ENCODE measurements around the gene LENEP.

The LENEP gene

DNA sequence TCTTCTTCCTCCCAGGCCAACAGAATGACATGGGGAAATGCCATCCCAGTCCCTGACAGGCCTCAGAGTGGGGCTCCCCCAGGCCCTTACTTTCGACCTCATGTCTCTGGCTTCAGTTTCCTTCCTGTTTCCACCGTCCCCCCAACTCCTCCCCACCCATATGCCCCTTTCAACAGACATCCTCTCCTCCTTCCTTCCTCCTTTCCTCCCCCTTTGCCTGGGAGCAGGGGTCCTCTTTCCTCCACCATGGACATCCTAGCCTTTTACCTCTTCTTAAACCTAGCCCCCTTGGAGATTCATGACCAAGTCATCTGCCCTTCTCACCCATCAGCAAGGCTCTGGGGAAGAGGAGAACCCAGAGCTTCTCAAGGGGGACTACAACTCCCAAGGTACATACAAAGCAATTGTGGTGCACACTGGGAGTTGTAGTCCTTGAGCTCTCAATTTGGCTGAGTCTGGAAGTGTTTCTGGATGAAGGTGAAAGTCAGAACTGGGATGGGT is 13.3 kb downstream of the LENEP start:
- no peak for DNase-seq (ENCODE audit: low read depth)
- no peak overlapping the region for H3K4me3 ChIP-seq (ENCODE audit: control insufficient read depth, low read depth, low read length)
- TF ChIP-seq, protein P1, sequence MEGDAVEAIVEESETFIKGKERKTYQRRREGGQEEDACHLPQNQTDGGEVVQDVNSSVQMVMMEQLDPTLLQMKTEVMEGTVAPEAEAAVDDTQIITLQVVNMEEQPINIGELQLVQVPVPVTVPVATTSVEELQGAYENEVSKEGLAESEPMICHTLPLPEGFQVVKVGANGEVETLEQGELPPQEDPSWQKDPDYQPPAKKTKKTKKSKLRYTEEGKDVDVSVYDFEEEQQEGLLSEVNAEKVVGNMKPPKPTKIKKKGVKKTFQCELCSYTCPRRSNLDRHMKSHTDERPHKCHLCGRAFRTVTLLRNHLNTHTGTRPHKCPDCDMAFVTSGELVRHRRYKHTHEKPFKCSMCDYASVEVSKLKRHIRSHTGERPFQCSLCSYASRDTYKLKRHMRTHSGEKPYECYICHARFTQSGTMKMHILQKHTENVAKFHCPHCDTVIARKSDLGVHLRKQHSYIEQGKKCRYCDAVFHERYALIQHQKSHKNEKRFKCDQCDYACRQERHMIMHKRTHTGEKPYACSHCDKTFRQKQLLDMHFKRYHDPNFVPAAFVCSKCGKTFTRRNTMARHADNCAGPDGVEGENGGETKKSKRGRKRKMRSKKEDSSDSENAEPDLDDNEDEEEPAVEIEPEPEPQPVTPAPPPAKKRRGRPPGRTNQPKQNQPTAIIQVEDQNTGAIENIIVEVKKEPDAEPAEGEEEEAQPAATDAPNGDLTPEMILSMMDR (IDR thresholded peaks at IDR 0.05; ENCODE audit: control insufficient read depth, insufficient read depth, low read depth, low read length, missing control alignments), result no peak

DNA sequence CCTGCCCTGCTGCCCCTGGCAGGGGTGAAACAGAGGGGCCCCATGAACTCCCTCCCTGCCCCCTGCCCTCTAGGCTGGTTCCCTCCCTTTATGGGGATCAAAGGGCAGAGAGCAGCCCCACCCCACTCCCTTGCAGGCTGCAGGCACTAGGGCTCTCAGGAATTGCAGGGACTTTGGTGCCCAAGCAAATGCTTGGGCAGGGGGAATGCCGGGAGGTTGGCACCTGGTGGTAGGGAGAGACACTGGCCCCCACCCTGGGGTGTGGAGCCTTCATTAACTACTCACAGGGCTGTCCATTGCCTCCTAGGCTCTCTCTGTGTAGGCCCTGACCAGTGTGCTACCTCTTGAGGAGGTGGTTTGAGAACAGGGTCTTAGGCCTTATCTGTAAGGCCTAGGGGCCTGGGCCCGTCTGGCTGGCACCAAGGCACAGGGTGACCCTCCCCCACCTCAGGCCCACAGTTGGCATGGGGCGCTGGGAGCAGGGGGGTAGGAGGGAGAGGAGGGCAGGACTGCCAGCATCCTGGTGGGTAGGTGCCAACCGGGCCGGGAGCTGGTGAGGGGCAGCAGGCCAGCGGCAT is 14.0 kb downstream of the LENEP start:
- no peak overlapping the region for H3K4me3 ChIP-seq (ENCODE audit: control insufficient read depth, low read depth, low read length)
- DNase-seq (ENCODE audit: low read depth), result no peak

DNA sequence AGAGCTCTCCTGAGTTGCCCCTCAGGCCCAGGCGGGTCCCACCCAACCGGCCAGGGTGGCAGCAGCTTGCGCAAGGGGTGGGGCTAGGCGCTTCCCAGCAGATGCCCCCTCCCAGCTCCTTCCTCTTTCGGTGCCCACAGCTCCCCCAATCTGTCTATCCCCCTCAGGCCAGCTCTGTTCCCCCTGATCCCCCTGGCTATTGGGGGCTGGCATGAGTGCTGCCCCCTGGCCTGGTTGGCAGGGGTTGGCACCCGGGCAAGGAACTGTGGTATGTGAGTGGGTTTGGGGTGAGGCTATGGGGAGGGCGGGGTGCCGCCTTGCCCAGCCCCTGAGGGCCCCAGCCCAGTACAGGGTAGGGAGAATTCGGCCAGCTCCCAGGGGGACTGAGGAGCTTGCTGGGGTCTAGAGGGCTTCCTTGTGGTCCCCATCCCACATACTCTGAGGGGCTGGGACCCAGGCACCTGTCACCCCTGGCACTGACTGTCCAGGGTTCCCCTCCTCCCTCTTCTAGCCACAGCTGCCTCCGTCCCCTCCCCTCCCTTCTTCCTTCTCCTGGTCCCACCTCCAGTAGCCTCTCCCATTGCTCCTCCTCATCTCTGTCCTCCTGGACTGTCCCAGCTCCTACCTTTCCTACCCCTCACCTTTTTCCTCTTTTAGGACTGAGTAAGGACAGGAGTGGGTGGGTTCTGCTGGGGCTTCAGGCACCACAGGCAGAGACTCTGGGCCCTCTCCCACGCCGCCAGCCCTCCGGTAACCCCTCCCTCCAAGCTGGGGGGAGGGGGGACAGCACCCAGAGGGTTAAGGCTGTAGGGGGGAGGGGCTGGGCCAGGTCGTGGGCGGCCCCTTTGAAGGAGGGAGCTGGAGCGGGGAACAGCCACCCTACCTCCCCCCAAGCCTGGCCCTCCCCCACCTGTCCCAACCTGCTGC is 14.9 kb downstream of the LENEP start:
- TF ChIP-seq, protein P1 (IDR thresholded peaks at IDR 0.05; ENCODE audit: control insufficient read depth, insufficient read depth, low read depth, low read length, missing control alignments), result no peak
- H3K4me3 ChIP-seq (ENCODE audit: control insufficient read depth, low read depth, low read length), result no peak overlapping the region
- no peak for DNase-seq (ENCODE audit: low read depth)

More for the DNA sequence above, 14.0 kb downstream of the LENEP start:
- TF ChIP-seq, protein P1 (IDR thresholded peaks at IDR 0.05; ENCODE audit: control insufficient read depth, insufficient read depth, low read depth, low read length, missing control alignments), result no peak

DNA sequence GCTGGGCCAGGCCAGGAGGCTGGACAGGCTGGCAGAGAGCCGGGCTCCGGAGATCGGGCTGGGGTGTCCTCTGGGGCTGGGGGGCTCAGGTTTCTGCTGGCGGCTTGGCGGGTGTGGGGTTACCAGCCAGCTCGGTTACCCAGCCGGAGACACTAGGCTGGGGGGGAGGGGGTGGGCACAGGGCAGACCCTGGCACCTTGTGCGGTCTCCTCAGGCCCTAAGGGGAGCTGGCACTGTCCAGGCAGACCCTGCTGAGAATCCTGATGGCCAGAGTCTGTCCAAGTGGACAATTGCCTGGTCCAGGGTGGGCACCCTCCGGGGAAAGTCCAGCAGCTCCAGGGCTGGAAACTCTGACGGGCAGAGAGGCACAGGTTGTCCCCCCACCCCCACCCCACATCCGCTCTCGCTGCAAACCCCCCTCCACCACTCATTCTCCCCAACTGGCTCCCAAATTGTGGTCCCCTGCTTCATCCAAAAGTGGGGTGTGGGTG is 15.9 kb downstream of the LENEP start:
- TF ChIP-seq, protein P1 (IDR thresholded peaks at IDR 0.05; ENCODE audit: control insufficient read depth, insufficient read depth, low read depth, low read length, missing control alignments), result no peak
- DNase-seq (ENCODE audit: low read depth), result no peak
- no peak overlapping the region for H3K4me3 ChIP-seq (ENCODE audit: control insufficient read depth, low read depth, low read length)

DNA sequence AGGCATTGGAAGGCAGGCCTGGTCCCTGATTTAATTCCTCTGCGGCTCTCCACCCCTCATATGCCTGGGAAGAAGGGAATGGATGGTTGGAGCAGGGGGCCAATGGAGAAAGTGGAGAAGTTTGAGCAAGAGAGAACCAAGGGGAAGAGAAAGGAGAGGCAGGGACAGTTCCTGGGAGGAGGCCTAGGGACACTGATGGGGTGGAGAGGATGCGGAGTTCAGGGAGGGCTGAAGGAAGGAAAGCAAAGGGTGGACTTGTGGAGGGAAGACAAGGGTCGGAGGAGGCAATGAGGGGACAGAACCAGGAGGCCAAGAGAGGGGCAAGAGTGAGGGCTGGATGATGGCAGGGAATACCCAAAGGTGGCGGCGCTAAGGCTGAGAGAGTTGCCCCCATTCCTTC is 16.4 kb downstream of the LENEP start:
- no peak overlapping the region for H3K4me3 ChIP-seq (ENCODE audit: control insufficient read depth, low read depth, low read length)
- no peak for DNase-seq (ENCODE audit: low read depth)
- TF ChIP-seq, protein P1 (IDR thresholded peaks at IDR 0.05; ENCODE audit: control insufficient read depth, insufficient read depth, low read depth, low read length, missing control alignments), result no peak

GRCh38 chr1:155010211-155010918 is 17.0 kb downstream of the LENEP start:
- H3K4me3 ChIP-seq (ENCODE audit: control insufficient read depth, low read depth, low read length), result no peak overlapping the region
- no peak for DNase-seq (ENCODE audit: low read depth)
- TF ChIP-seq, protein P1 (IDR thresholded peaks at IDR 0.05; ENCODE audit: control insufficient read depth, insufficient read depth, low read depth, low read length, missing control alignments), result no peak
